Activated effector memory CD4-positive, alpha-beta T cell treated with anti-CD3 and anti-CD28 coated beads, Interleukin-2, amount 50 U/mL, for 16 hours (primary cell): ENCODE results near the gene DAW1.
"Not testable (repeated sequence)": the region's sequence is repeated elsewhere in the genome, so short reads cannot be mapped to it uniquely, and the experiment has no call there.

ENCODE experiments used
- DNase-seq: peaks from one replicate; pipeline ENCODE4 v3.0.0-alpha.2; 2020

DAW1 gene

GRCh38 chr2:227871375-227871791, at the start of gene DAW1:
Gene DAW1, plus strand, starts transcription at chr2:227871631. Its CDS starts 59 bp downstream, at chr2:227871690.
- peak; percentile 80 for DNase-seq

- DNase-seq: no peak
Measured at GRCh38 chr2:227822416-227823003, 48.9 kb upstream of the DAW1 start.

GRCh38 chr2:227823922-227824321, 47.5 kb upstream of the DAW1 start:
- DNase-seq: no peak

- no peak for DNase-seq
Measured at GRCh38 chr2:227824711-227825110, 46.7 kb upstream of the DAW1 start.

- DNase-seq: peak; percentile 69
Measured at GRCh38 chr2:227826019-227826521, 45.4 kb upstream of the DAW1 start.

GRCh38 chr2:227826563-227826962, 44.9 kb upstream of the DAW1 start:
- no peak for DNase-seq

GRCh38 chr2:227827143-227827542, 44.3 kb upstream of the DAW1 start:
- DNase-seq: no peak

- DNase-seq: no peak
Measured at GRCh38 chr2:227828477-227828912, 42.9 kb upstream of the DAW1 start.

GRCh38 chr2:227829337-227829736, 42.1 kb upstream of the DAW1 start:
- DNase-seq: no peak

- DNase-seq: no peak
Measured at GRCh38 chr2:227834423-227834822, 37.0 kb upstream of the DAW1 start.

- DNase-seq: no peak
Measured at GRCh38 chr2:227834916-227835650, 36.3 kb upstream of the DAW1 start.

GRCh38 chr2:227839339-227840129, 31.9 kb upstream of the DAW1 start:
- not testable (repeated sequence) for DNase-seq

- DNase-seq: no peak
Measured at GRCh38 chr2:227846831-227847230, 24.6 kb upstream of the DAW1 start.

- DNase-seq: no peak
Measured at GRCh38 chr2:227848146-227848545, 23.3 kb upstream of the DAW1 start.

- DNase-seq: no peak
Measured at GRCh38 chr2:227848586-227848985, 22.8 kb upstream of the DAW1 start.

- DNase-seq: no peak
Measured at GRCh38 chr2:227849906-227850305, 21.5 kb upstream of the DAW1 start.

GRCh38 chr2:227853204-227853629, 18.2 kb upstream of the DAW1 start:
- DNase-seq: no peak

GRCh38 chr2:227853765-227854271, 17.6 kb upstream of the DAW1 start:
- no peak for DNase-seq

- DNase-seq: no peak
Measured at GRCh38 chr2:227855440-227855839, 16.0 kb upstream of the DAW1 start.

- no peak for DNase-seq
Measured at GRCh38 chr2:227856697-227857096, 14.7 kb upstream of the DAW1 start.

GRCh38 chr2:227860221-227860641, 11.2 kb upstream of the DAW1 start:
- no peak for DNase-seq

GRCh38 chr2:227861011-227861410, 10.4 kb upstream of the DAW1 start:
- no peak for DNase-seq

- DNase-seq: no peak
Measured at GRCh38 chr2:227862227-227862740, 9.1 kb upstream of the DAW1 start.
